Pancreas (tissue), 10 donors: ENCODE results near the gene FAM240B. TPM values are rescaled to one million over a fixed set of nuclear protein-coding genes. Genes with fewer than 3 reads are reported as not detected.

Source experiments
- ATAC-seq, 4 donors: fragments of 200-7000 bp; cut with Tn5 transposase; one replicate each; pipeline versions ENCODE4 v1.8.0 to v1.9.1; 2020; ENCODE audit warnings: mild to moderate bottlenecking in 4 of 4, moderate library complexity in 4 of 4
- DNase-seq, 6 donors: peaks; one replicate each; pipeline ENCODE4 v3.0.0-alpha.2; 2020
- FAIRE-seq: peaks from 2 replicates; lab custom pipeline; 2012; peaks lifted over from hg19 to GRCh38; lab: Jason Lieb, UNC
- H3K27ac ChIP-seq, 4 donors: fragments of 200-600 bp; sonication (generic); 1 replicate in 3 of 4; 2 replicates in 1 of 4; pipeline versions ENCODE4 v1.5.0 to v1.8.0; 2020
- H3K27me3 ChIP-seq, 4 donors: fragments of 200-600 bp; one replicate each; pipeline ENCODE4 v1.8.0; 2021
- H3K36me3 ChIP-seq, 3 donors: fragments of 200-600 bp; sonication (generic) in 1 of 3; one replicate each; pipeline versions ENCODE4 v1.5.0 to v1.8.0; 2020 to 2021
- H3K4me1 ChIP-seq, 3 donors: fragments of 200-600 bp; one replicate each; pipeline ENCODE4 v1.8.0; 2021
- H3K4me3 ChIP-seq, 4 donors: fragments of 200-600 bp; sonication (generic) in 2 of 4; one replicate each; pipeline versions ENCODE4 v1.5.0 to v1.8.0; 2020 to 2021
- H3K9me3 ChIP-seq, 4 donors: fragments of 200-600 bp; one replicate each; pipeline ENCODE4 v1.8.0; 2021
- CTCF ChIP-seq, 4 donors: fragments of 200-600 bp; sonication (generic) in 3 of 4; IDR thresholded peaks; one replicate each; pipeline versions ENCODE4 v1.5.0 to v1.8.0; 2021; ENCODE audit warnings: antibody characterized with exemption in 4 of 4
- WGBS, 2 donors: extraction: QIAGEN DNeasy Blood & Tissue Kit; methylation state at CpG; one replicate each; pipeline ENCODE4 v1.1.7; 2013; 5-methylcytosine and 5-hydroxymethylcytosine counted together
- intact Hi-C, 3 donors: fragments of 100-400 bp; cut with DNase I; formaldehyde crosslinking; loops; one replicate each; pipeline versions ENCODE4 v1.11.1 to v1.14.2; 2022
- polyA plus RNA-seq, 2 donors: library from polyadenylated mRNA; stranded (reverse); fragments of 200-250 nt; gene quantifications; one replicate each; pipeline ENCODE4 v1.2.3, GENCODE V29; 2013
- total RNA-seq, 6 donors: library from RNA; stranded (reverse); fragmentation: NEBNext Ultra II Directional in 4 of 6; extraction: Animal tissue kit (Norgen Biotek cat#: 25700) in 4 of 6; gene quantifications; one replicate each; pipeline versions ENCODE4 v1.2.1 to v1.2.4, GENCODE V29; 2021 to 2023
- donor health status: healthy with polysubstance abuse.
- donor health status: DM: no; HTN: no; CAD: no; lungs with moderate emphysema.
- donor health status: DM: no; HTN: no; CAD: no.
- donor health status: control.
- donor health status: control.
- donor health status: Bipolar disorder and iron deficiency.
- donor health status: DM: yes; HTN: yes; CAD: no.
- donor health status: DM: no; HTN: no; CAD: no.
- donor health status: DM: no; HTN: no; CAD: no.
- donor health status: DM: yes; HTN: yes; CAD: no.

Gene FAM240B
- total and polyA plus RNA-seq, 8 donors, result not detected

DNA sequence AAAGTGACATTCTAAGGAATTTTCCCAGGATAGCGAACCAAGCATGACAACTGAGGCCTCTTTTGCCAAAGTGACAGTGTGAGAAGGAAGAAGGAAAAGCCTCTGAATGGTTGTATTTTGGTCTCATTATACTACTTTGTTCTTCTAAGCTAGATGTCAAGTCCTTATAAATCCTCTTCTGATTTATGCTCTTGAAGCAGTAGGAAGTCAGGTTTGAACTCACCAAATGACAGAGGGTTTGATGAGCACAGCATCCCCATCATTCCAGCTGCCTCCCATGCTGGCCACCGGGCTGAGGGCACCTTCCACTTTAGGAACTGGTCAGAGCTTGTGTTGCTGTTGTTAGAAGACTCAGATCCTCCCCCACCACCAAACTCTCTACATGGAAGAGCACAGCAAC, 44.1 kb downstream of the FAM240B start:
- no peak for ATAC-seq
- intact Hi-C loops, result no loop called here
- Histone ChIP-seq H3K27ac (no peak overlapping the region), H3K9me3 (no peaks in the 10 kb centered on the region), H3K36me3 (no peaks in the 10 kb centered on the region), H3K27me3 (no peaks in the 10 kb centered on the region), H3K4me1 (no peaks in the 10 kb centered on the region), H3K4me3 (no peak overlapping the region)
- 72 to 91% methylated on average over 2 of the region's 2 CpGs for WGBS, 2 donors
- no peak for TF ChIP-seq CTCF (IDR thresholded peaks at IDR 0.05)
- DNase-seq, result no peak
- FAIRE-seq, result no peak

DNA sequence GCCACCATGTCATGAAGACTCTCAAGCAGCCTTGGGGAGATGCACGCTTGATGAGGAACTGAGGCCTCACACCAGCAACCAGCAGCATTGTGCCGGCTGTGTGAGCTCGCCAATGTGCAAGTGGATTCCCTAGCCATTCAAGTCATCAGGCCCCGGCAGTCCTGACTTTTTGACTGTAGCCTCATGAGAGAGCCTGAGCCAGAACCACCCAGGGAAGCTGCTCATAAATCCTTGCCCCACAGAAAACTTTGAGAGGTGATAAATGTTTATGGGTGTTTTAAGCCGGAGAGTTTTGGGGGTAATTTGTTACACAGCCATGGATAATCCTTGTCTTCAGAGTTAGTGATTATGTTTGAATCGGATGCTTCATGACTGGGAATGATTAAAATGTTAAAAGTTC, 44.7 kb downstream of the FAM240B start:
- DNase-seq (no peak), ATAC-seq (no peak), FAIRE-seq (no peak)
- H3K36me3 ChIP-seq, result no peaks in the 10 kb centered on the region
- H3K9me3 ChIP-seq, result no peaks in the 10 kb centered on the region
- no peaks in the 10 kb centered on the region for H3K27me3 ChIP-seq
- TF ChIP-seq CTCF (IDR thresholded peaks at IDR 0.05), result no peak
- intact Hi-C loops, result no loop called here
- 80 to 89% methylated on average over 6 of the region's 6 CpGs for whole genome bisulfite sequencing, 2 donors
- H3K4me1 ChIP-seq, result no peaks in the 10 kb centered on the region
- no peak overlapping the region for H3K4me3 ChIP-seq
- no peak overlapping the region for H3K27ac ChIP-seq

DNA sequence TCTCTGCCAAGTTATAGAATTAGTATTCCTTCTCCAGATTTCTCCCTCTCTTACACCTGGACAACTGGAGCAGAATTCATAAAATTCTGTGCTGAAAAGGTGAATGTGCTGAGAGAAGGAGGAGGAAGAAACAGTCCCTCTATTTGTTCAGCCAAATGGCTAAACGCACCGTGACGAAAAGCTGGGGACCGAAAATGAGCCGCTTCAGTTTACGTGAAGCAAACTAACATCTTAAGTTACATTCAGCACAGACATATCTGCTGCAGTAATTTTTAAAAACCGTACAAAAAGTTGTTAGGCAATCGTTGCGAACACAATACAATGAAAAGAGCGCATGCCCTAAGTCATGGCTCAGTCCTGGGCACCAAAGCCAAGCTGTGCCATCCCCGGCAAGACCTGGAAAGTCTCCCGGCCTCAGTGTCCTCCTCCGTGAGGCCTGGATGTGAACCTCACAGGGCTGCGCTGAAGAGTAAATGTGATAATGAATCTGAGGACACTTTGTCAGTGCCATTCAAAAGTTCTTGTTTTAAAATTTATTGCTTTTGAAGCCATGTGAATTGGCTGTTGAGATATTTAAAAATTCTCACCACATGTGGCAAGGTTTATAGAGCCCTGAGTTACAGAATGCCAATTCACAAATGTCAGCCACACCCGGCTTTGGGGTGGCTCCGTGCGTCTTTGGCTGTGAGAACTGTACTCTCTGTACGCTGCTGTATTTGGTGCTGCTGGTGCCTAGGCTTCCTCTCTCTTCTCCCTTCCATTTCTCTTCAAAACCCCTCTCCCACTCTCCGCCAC, 46.3 kb downstream of the FAM240B start:
- Histone ChIP-seq H3K36me3 (no peaks in the 10 kb centered on the region), H3K27ac (no peak overlapping the region), H3K4me3 (no peak overlapping the region), H3K4me1 (no peaks in the 10 kb centered on the region), H3K9me3 (no peaks in the 10 kb centered on the region), H3K27me3 (no peaks in the 10 kb centered on the region)
- intact Hi-C loops, result no loop called here
- no peak for TF ChIP-seq CTCF (IDR thresholded peaks at IDR 0.05)
- no peak for DNase-seq
- no peak for ATAC-seq
- FAIRE-seq, result no peak
- 89 to 94% methylated on average over 19 of the region's 19 CpGs for WGBS, 2 donors

GRCh38 chr9:38671748-38672147, 48.2 kb downstream of the FAM240B start:
- Histone ChIP-seq H3K27me3 (no peaks in the 10 kb centered on the region), H3K36me3 (no peaks in the 10 kb centered on the region), H3K9me3 (no peaks in the 10 kb centered on the region), H3K4me1 (no peaks in the 10 kb centered on the region), H3K4me3 (peak overlapping the region in 1 of 4 donors; percentile 26), H3K27ac (no peak overlapping the region)
- intact Hi-C loops, result no loop called here
- no peak for DNase-seq
- no peak for TF ChIP-seq CTCF (IDR thresholded peaks at IDR 0.05)
- WGBS, 2 donors, result 77 to 88% methylated on average over 5 of the region's 5 CpGs
- no peak for FAIRE-seq
- no peak for ATAC-seq

GRCh38 chr9:38671372-38671731, 48.6 kb downstream of the FAM240B start:
- H3K27ac ChIP-seq, result no peak overlapping the region
- intact Hi-C loops, result no loop called here
- DNase-seq (no peak), ATAC-seq (no peak), FAIRE-seq (no peak)
- H3K9me3 ChIP-seq, result no peaks in the 10 kb centered on the region
- no peaks in the 10 kb centered on the region for H3K4me1 ChIP-seq
- no peaks in the 10 kb centered on the region for H3K27me3 ChIP-seq
- no peak for TF ChIP-seq CTCF (IDR thresholded peaks at IDR 0.05)
- WGBS, 2 donors, result 76 to 79% methylated on average over 4 of the region's 4 CpGs
- H3K4me3 ChIP-seq, result no peak overlapping the region
- no peaks in the 10 kb centered on the region for H3K36me3 ChIP-seq
